IPS DF 6.9 (cell line): ENCODE measurements around the gene PTPRG.

Experiments
- DNase-seq: peaks from one replicate; pipeline ENCODE4 v3.0.0-alpha.2; 2013; ENCODE audit warnings: low read depth, low spot score
- H3K27ac ChIP-seq: one replicate; pipeline ENCODE4 v1.5.1; 2013; ENCODE audit warnings: low read length, control low read depth
- H3K27me3 ChIP-seq: 2 replicates; pipeline ENCODE4 v1.6.1; 2013; ENCODE audit warnings: mild to moderate bottlenecking, low read length; ENCODE audit not compliant: control insufficient read depth, insufficient read depth
- H3K36me3 ChIP-seq: 2 replicates; pipeline ENCODE4 v1.6.1; 2013; ENCODE audit warnings: low read length; ENCODE audit not compliant: control insufficient read depth, insufficient read depth
- H3K4me1 ChIP-seq: 2 replicates; pipeline ENCODE4 v1.6.1; 2013; ENCODE audit warnings: low read length; ENCODE audit not compliant: control insufficient read depth, insufficient read depth
- H3K4me3 ChIP-seq: 2 replicates; pipeline ENCODE4 v1.5.1; 2013; ENCODE audit warnings: mild to moderate bottlenecking, low read length
- H3K9me3 ChIP-seq: 2 replicates; pipeline ENCODE4 v1.6.1; 2013; ENCODE audit warnings: low read length, inconsistent platforms; ENCODE audit not compliant: control insufficient read depth, insufficient read depth
- WGBS: extraction: QIAGEN DNeasy Blood & Tissue Kit; methylation state at CpG from one replicate; pipeline ENCODE4 v1.1.7; 2013; ENCODE audit warnings: mixed read lengths, missing lambda C conversion rate; ENCODE audit not compliant: insufficient read length, insufficient coverage; 5-methylcytosine and 5-hydroxymethylcytosine counted together

The PTPRG gene

DNA sequence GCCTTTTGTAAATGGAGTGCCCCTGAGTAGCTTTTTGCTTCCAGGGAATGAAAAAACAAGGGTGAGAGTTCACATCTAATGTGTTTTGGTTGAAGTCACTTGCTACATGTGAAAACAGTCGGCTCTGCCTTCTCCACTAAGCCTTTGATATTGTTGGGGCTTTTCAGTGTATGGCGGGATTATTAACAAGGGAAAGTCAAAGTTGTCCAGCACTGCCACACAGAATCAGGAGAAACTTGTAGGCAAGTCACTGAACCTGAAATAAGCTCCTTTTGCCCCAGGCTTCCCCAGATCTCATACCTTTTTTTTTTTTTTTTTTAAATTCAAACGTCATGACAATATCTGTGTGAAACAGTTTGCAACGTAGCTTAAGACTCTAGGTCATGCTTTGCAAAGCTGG, 564.0 kb downstream of the PTPRG start:
- Histone ChIP-seq H3K4me1 (no peaks in the 10 kb centered on the region; the same call in 1 of the 2 replicates), H3K27ac (no peak overlapping the region), H3K4me3 (no peak overlapping the region), H3K36me3 (no peaks in the 10 kb centered on the region), H3K9me3 (no peaks in the 10 kb centered on the region), H3K27me3 (no peaks in the 10 kb centered on the region)
- no CpG with 5 or more reads among the region's 4 CpGs for WGBS
- DNase-seq = no peak

DNA sequence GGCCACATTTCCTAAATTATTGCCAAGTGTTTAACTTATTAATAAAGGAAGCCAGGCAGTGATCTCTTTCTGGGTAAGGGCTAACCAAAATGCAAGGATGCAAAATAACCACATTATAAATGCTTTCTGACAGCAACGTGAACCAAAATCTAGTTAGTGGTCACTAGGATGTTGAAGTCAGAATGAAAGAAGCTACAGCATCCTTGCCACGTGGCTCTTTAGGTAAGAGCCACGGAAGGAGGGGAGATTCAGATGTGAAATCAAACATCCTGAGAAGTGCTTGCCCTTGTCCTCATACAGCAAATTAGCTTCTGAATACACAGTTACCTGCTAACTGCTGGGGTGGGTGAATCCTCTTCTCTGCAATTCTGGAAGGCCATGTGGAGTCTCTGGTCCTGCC, 565.7 kb downstream of the PTPRG start:
- no CpG with 5 or more reads among the region's 3 CpGs for WGBS
- Histone ChIP-seq H3K4me3 (no peak overlapping the region), H3K27me3 (no peaks in the 10 kb centered on the region), H3K36me3 (no peaks in the 10 kb centered on the region), H3K9me3 (no peaks in the 10 kb centered on the region), H3K27ac (no peak overlapping the region), H3K4me1 (no peaks in the 10 kb centered on the region; the same call in 1 of the 2 replicates)
- DNase-seq = no peak

DNA sequence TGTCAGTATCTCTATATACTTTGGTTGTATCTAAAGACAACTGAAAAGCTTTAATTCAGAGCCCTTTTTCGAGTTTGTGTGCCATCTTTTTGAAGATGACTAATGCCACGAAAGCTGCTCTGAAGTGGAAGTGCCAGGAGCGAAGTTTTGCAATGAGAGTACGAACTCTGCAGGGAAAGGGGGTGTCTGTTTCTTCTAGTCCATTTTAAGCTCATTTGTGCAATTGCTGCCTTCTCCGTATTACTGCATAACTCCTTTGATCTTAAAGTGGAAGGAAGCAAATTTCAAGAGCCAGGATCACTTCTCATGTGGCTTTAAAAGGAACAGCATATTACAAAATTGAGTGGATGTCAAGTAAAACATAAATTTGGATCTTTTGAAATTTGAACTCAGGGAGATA, 566.7 kb downstream of the PTPRG start:
- no peak for DNase-seq
- WGBS = no CpG with 5 or more reads among the region's 5 CpGs
- Histone ChIP-seq H3K36me3 (no peaks in the 10 kb centered on the region), H3K4me3 (no peak overlapping the region), H3K27ac (no peak overlapping the region), H3K4me1 (no peaks in the 10 kb centered on the region; the same call in 1 of the 2 replicates), H3K9me3 (no peaks in the 10 kb centered on the region), H3K27me3 (no peaks in the 10 kb centered on the region)

DNA sequence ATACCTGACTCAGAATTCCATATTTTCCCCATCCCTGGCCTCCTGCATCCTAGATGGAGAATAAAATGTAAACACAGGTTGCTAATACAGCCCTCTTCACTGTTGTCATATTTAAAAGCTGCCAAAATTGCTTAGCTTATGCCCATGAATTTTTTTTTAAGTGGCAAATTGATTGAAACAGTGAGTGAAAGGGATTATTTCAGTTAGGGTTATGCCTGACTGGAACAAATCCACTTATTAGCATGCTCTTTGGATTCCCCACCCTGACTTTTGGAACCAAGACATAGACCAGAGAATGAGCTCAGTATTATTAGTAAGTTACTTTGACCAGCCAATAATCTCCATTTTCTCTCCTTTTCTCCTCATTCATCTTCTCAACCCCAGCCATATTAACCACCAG, 567.3 kb downstream of the PTPRG start:
- Histone ChIP-seq H3K27ac (no peak overlapping the region), H3K36me3 (no peaks in the 10 kb centered on the region), H3K27me3 (no peaks in the 10 kb centered on the region), H3K4me3 (no peak overlapping the region), H3K4me1 (no peaks in the 10 kb centered on the region; the same call in 1 of the 2 replicates), H3K9me3 (no peaks in the 10 kb centered on the region)
- no peak for DNase-seq

DNA sequence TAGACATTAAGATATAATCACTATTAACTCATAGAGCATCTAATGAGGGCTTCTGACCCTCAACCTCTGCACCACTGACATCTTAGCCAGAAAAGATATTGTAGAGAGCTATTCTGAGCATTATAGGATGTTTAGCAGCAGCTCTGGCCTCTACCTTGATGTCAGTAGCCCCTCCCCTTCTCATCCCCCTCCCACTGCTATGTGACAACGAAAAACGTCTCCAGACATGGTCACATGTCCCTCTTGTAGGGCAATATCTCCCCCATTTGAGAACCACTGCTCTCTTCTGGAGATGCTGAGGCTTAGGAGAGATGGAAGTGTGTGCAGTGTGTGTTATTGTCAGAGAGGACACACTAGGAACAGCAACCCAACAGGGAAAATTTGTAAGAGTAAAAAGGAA, 569.7 kb downstream of the PTPRG start:
- H3K27ac ChIP-seq = no peak overlapping the region
- H3K4me1 ChIP-seq = no peaks in the 10 kb centered on the region
- no peaks in the 10 kb centered on the region for H3K27me3 ChIP-seq
- no peaks in the 10 kb centered on the region for H3K36me3 ChIP-seq
- no peaks in the 10 kb centered on the region for H3K9me3 ChIP-seq
- no peak overlapping the region for H3K4me3 ChIP-seq
- no CpG with 5 or more reads among the region's 2 CpGs for WGBS
- no peak for DNase-seq

DNA sequence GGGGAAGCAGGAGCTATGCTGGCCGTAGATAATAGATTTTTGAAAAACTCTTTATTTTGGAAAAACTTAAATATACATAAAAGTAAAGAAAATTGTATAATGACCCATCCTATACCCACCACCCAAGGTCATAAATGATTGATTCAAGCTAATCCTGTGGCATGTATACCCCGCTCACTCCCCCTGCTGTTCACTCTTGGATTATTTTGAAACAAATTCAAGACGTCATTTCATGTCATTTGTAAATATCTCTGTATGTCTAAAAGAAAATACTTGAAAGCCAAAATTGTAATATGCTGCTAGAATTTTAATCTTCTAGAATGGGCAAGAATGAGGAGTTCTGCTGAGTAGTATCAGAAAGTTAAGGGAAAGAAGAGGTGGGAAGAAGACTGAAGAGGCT, 570.2 kb downstream of the PTPRG start:
- Histone ChIP-seq H3K9me3 (no peaks in the 10 kb centered on the region), H3K4me3 (no peak overlapping the region), H3K27me3 (no peaks in the 10 kb centered on the region), H3K27ac (no peak overlapping the region), H3K4me1 (no peaks in the 10 kb centered on the region), H3K36me3 (no peaks in the 10 kb centered on the region)
- no CpG with 5 or more reads among the region's 3 CpGs for WGBS
- DNase-seq = no peak

DNA sequence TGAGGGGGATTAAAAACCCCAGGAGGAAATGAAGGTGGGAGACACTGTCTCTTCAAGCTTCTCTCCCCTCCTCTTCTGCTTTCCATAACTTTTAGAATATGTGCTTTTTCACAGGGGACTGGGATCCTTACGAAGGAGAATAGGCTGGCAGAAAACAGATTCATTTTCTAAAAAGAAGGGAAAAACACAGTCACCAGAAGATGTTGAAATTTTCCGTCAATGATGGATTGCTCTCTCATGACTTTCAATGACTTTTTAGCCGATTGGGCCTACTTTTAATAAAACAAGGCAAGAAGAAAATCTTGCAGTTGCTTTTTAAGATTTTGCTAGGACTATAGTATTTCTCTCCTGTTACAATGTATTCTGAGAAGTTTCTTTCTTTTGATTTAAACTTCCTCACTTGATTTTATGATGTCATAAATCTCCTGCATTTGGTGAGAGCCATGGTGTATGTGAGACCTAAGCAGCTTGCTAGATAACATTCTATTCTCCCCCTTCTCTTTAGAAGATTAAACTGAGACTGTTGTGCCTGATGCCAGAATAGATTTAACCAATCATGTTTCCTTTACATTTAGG, 570.7 kb downstream of the PTPRG start:
- H3K36me3 ChIP-seq = no peaks in the 10 kb centered on the region
- DNase-seq = no peak
- no peak overlapping the region for H3K4me3 ChIP-seq
- no peaks in the 10 kb centered on the region for H3K9me3 ChIP-seq
- no peaks in the 10 kb centered on the region for H3K27me3 ChIP-seq
- no peak overlapping the region for H3K27ac ChIP-seq
- no CpG with 5 or more reads among the region's 3 CpGs for WGBS
- H3K4me1 ChIP-seq = no peaks in the 10 kb centered on the region

DNA sequence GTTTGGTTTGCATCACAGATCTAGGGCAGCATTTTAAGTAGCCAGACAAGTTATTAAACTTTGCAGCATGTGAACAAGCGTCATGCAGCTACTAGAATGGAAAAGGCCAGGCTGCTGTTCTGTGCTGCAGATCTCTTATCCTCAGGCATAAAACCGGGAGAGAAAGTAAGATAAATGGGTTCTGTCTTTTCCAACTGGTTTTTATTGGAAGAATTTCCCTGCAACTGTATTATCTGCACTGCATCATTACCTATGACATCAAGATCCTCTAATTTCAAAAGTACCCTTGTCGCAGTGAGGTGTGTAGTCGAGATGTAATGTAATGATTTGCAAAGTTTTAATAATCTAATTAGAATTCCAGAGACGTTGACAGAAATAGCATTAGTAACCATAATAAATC, 571.6 kb downstream of the PTPRG start:
- Histone ChIP-seq H3K27me3 (no peaks in the 10 kb centered on the region), H3K4me1 (no peaks in the 10 kb centered on the region), H3K36me3 (no peaks in the 10 kb centered on the region), H3K4me3 (no peak overlapping the region), H3K9me3 (no peaks in the 10 kb centered on the region), H3K27ac (no peak overlapping the region)
- WGBS = no CpG with 5 or more reads among the region's 5 CpGs
- DNase-seq = no peak

DNA sequence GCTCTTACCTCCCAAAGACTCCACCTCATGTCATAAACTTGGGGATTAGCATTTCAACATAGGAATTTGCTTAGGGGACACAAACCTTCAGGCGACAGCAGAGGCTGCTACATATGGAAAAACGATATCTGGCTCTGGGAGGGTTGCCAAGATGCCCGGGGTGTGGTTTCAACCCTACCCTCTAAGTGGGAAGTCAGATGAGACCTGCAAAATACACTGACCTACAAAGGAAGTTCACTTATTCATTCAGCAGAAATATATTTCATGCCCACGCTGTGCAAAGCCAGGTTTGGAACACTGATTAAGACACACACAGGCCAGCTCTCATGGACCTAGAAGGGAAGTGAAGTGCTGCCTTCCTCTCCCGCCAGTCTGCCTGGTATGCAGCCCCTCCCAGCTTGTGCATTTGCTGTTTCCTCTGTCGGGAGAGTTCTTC, 572.7 kb downstream of the PTPRG start:
- H3K9me3 ChIP-seq = no peaks in the 10 kb centered on the region
- no peak for DNase-seq
- WGBS = no CpG with 5 or more reads among the region's 6 CpGs
- no peak overlapping the region for H3K27ac ChIP-seq
- H3K27me3 ChIP-seq = no peaks in the 10 kb centered on the region
- H3K4me1 ChIP-seq = no peaks in the 10 kb centered on the region
- H3K36me3 ChIP-seq = no peaks in the 10 kb centered on the region
- H3K4me3 ChIP-seq = no peak overlapping the region

DNA sequence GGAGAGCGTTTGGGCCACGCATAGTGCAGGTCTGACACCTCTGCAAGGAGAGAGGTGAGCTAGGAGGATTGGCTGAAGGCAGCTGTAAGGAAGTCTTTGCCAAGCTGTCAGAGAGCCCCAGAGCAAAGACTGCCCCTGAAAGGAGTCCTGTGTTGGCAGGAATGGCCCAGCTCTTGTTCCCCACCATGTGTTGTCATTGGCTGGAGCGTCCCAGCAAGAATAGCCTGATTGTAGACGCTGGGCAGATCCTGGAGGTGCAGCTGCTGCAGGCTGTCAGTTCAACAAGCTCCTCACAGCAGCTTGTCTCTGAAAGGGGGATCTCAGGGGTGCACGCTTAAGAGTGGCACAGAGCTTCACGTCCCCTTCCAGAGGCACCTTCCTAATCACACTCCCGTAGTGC, 574.4 kb downstream of the PTPRG start:
- Histone ChIP-seq H3K27me3 (no peaks in the 10 kb centered on the region), H3K36me3 (no peaks in the 10 kb centered on the region), H3K27ac (no peak overlapping the region), H3K9me3 (no peaks in the 10 kb centered on the region), H3K4me1 (no peaks in the 10 kb centered on the region), H3K4me3 (no peak overlapping the region)
- DNase-seq = no peak
- WGBS = no CpG with 5 or more reads among the region's 7 CpGs

DNA sequence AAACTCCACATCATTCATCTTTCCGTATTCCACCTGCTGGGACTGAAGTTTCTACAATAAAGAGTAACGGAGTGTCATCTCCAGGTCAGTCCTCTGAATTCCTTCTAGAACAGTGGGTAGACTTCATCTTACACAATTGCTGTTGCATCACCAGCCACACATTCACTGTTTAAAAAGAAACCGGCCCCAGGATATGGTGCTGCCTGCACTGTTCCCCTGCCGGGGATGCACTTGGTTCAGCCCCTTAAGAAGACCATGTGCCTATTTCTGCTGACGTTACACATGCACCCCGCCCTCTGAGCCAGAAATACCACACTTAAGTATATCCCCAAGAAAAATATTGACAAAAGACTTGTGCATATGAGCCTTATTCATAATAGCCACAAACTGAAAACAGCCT, 578.6 kb downstream of the PTPRG start:
- Histone ChIP-seq H3K4me1 (0 out of 2 replicates have a peak, but pooled peaks cover 2% of the 10 kb centered on the region), H3K36me3 (no peaks in the 10 kb centered on the region), H3K4me3 (no peak overlapping the region), H3K9me3 (no peaks in the 10 kb centered on the region), H3K27me3 (no peaks in the 10 kb centered on the region), H3K27ac (no peak overlapping the region)
- WGBS = no CpG with 5 or more reads among the region's 6 CpGs
- no peak for DNase-seq
